ENCODE data around the gene TMEM116.
"Not testable (repeated sequence)": the region's sequence is repeated elsewhere in the genome, so short reads cannot be mapped to it uniquely, and the experiment has no call there.

TMEM116 gene

GRCh38 chr12:111976291-111976690 lies 36.7 kb downstream of the TMEM116 start:
- DNase-seq (ENCODE audit: low read depth) = no peak

GRCh38 chr12:111975161-111975931 lies 37.6 kb downstream of the TMEM116 start:
- DNase-seq (ENCODE audit: low read depth) = no peak

- DNase-seq (ENCODE audit: low read depth) = no peak
These were observed 41.2 kb downstream of the TMEM116 start for GRCh38 chr12:111971800-111972199.

GRCh38 chr12:111964935-111965334 lies 48.0 kb downstream of the TMEM116 start:
- no peak for DNase-seq (ENCODE audit: low read depth)

DNA sequence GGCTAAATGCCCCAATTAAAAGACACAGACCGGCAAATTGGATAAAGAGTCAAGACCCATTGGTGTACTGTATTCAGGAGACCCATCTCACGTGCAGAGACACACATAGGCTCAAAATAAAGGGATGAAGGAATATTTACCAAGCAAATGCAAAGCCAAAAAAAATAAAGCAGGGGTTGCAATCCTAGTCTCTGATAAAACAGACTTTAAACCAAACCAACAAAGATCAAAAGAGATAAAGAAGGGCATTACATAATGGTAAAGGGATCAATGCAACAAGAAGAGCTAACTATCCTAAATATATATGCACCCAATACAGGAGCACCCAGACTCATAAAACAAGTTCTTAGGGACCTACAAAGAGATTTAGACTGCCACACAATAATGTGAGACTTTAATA lies 53.4 kb downstream of the TMEM116 start:
- DNase-seq (ENCODE audit: low read depth) = not testable (repeated sequence)

DNA sequence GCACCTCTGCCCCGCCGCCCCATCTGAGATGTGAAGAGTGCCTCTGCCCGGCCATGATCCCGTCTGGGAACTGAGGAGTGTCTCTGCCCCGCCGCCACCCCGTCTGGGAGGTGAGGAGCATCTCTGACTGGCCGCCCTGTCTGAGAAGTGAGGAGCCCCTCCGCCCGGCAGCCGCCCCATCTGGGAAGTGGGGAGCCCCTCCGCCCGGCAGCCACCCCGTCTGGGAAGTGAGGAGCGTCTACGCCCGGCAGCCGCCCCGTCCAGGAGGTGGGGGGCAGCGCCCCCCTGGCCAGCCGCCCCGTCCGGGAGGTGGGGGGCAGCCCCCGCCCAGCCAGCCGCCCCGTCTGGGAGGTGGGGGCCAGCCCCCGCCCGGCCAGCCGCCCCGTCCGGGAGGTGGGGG lies 55.7 kb downstream of the TMEM116 start:
- DNase-seq (ENCODE audit: low read depth) = not testable (repeated sequence)

DNA sequence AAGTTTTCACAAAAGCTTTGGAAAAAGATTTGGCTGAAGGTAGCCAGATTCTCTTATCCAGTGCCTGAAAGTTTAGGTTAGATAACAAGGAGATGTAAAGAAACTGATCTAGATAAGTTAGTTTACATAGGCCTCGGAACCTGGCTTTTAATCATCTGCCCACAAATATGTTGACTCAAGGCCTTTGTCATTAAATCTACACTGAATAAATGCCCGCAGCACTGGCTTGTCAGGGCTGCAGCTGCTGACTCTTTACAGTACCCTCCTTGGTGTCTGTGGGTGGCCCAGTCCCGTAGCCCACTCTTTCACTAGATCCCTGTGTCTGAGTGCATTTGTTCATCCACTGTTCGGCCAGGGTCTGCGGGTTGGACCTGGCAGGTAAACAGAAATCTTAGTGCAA lies 58.0 kb downstream of the TMEM116 start:
- DNase-seq (ENCODE audit: low read depth) = no peak

- peak; percentile 13 for DNase-seq (ENCODE audit: low read depth)
These were observed 59.5 kb downstream of the TMEM116 start for GRCh38 chr12:111953455-111953854.

DNA sequence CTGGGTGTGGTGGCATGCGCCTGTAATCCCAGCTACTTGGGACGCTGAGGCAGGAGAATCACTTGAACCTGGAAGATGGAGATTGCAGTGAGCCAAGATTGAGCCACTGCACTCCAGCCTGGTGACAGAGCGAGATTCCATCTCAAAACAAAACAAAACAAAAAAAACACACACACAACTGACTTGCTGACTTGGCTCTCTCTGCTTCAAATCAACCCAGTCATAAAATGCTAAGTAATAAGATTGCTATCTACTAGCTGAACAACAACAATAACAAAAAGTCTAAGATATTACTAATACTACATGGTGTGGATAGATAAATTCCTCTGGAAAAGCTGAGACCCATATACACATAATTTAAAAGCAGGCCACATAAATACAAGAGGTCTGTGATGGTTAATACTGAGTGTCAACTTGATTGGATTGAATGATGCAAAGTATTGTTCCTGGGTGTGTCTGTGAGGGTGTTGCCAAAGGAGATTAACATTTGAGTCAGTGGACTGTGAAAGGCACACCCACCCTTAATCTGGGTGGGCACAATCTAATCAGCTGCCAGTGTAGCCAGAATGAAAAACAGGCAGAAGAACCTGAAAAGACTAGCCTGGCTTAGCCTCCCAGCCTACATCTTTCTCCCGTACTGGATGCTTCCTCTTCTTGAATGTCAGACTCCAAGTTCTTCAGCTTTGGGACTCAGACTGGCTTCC lies 60.7 kb downstream of the TMEM116 start:
- DNase-seq (ENCODE audit: low read depth) = not testable (repeated sequence)

DNA sequence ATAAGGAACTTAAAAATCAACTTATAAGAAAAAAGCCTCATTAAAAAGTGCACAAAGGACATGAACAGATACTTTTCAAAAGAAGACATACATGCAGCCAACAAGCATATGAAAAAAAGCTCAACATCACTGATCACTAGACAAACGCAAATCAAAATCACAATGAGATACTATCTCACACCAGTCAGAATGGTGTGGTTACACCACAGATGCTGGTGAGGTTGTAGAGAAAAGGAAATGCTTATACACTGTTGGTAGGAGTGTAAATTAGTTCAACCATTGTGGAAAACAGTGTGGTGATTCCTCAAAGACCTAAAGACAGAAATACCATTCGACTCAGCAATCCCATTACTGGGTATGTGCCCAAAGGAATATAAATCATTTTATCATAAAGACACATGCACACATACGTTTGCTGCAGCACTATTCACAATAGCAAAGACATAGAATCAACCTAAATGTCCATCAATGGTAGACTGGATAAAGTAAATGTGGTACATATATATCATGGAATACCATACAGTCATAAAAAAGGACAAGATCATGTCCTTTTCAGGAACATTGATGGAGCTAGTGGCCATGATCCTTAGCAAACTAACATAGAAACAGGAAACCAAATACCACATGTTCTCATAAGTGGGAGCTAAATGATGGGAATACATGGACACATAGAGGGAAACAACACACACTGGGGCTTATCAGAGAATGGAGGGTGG lies 61.8 kb downstream of the TMEM116 start:
- DNase-seq (ENCODE audit: low read depth) = not testable (repeated sequence)

DNA sequence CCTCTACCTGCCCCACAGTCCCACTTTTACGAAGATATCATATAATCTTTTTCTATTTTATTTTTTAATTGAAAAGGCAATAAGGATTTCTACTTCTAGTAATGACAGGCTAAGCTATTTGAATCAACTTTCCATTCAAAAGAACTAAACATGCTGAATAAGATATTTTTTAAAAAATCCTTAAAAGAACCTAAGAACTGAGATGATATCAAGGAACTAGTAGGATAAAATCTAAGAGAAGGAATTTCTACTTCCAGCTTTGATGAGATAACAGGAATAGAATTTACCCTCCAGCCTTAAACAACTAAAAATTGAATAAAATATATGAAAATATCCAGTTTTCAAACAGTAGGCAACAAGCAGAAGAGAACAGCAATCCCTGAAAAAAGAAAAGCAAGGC lies 69.0 kb downstream of the TMEM116 start:
- DNase-seq (ENCODE audit: low read depth) = no peak

GRCh38 chr12:111942557-111942956 lies 70.4 kb downstream of the TMEM116 start:
- DNase-seq (ENCODE audit: low read depth) = peak; percentile 87

- DNase-seq (ENCODE audit: low read depth) = no peak
These were observed 75.5 kb downstream of the TMEM116 start for GRCh38 chr12:111937429-111937828.

- no peak for DNase-seq (ENCODE audit: low read depth)
These were observed 76.1 kb downstream of the TMEM116 start for GRCh38 chr12:111936869-111937268.

DNA sequence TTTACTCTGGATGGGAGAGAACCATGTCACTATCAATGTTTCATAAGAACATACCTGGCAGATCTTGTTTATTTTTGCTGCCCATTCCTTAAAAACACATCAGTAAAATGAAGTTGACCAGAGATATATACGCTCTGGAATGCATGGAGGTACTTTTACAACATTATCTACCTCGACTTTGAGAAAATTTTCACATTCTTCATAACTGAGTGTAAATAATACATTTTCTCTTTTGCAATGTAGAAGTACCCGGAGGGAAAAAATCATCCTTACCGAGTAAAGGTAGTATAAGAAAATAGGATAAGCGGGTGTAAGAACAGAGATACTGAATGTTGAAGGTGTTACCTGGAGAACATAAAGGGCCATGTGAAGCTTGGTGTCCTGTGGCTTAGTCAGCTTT lies 80.7 kb downstream of the TMEM116 start:
- DNase-seq (ENCODE audit: low read depth) = no peak

DNA sequence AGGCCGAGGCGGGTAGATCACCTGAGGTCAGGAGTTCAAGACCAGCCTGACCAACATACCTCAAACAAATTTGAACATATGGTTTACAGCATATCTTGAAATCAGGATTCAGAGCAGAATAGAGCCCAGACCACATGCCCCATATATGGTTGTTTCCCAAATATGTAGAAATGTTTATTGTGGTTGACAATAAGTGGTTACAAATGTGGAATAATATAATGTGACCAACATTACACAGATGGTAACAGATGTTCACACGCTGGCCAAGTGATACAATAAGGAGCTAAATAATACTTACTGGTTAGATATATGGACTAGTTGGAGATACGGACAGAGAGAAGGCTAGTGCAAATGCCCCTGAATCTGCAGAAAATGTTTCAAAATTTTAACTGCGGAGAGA lies 85.6 kb downstream of the TMEM116 start:
- DNase-seq (ENCODE audit: low read depth) = peak; percentile 6

- DNase-seq (ENCODE audit: low read depth) = no peak
These were observed 86.3 kb downstream of the TMEM116 start for GRCh38 chr12:111926631-111927030.

- no peak for DNase-seq (ENCODE audit: low read depth)
These were observed 87.8 kb downstream of the TMEM116 start for GRCh38 chr12:111925171-111925570.

- DNase-seq (ENCODE audit: low read depth) = no peak
These were observed 105.2 kb downstream of the TMEM116 start for GRCh38 chr12:111907740-111908139.

DNA sequence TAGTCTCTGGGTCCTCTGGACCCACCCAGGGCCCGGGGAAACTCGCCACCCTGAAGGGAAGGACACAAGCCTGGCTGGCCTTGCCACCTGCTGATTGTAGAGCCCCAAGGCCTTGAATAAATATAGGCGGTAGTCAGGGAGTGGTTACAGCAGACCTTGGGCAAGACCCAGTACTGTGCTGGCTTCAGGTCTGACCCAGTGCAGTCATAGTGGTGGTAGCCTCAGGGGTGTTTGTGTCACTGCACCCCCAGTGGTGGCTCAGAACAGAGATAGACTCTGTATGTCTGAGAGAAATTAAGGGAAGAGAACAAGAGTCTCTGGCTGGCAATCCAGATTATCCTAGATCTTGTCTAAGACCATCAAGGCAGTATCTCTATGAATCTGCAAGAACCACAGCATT lies 107.5 kb downstream of the TMEM116 start:
- DNase-seq (ENCODE audit: low read depth) = no peak

DNA sequence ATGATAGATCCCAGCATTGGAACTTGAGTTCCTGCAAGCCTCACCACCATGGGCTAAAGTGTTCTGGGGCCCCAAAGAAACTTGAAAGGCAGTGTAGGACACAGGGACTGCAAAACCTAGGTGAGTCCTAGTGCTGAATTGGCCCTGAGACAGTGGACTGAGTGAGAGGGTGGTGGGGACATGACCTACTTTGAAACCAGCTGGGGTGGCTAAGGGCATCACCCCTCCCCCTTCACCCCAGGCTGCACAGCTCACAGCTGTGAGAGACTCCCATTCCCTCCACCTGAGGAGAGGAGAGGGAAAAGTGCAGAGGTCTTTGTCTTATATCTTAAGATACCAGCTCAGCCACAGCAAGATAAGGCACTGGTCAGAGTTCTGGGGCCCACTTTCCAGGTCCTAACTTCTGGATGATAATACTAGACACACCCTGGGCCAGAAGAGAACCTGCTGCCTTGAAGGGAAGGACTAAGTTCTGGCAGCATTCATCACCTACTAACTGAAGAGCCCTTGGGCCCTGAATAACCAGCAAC lies 108.5 kb downstream of the TMEM116 start:
- no peak for DNase-seq (ENCODE audit: low read depth)

DNA sequence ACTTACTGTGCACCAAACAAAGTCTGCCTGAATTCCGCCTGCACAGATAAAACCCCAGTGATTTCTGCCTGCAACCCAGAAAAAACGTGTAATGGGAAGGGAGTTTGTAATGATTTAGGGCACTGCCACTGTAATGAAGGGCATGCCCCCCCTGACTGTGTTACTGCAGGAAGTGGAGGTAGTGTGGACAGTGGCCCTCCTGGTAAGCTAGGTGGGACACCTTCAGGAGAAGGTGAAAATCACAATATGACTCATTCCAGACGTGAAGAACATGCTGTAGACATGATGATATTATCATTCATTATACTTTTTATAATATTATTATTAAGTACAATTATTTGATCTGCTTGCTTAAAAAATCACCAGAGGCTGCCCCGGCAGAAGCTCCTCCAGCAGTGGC lies 111.8 kb downstream of the TMEM116 start:
- no peak for DNase-seq (ENCODE audit: low read depth)

DNA sequence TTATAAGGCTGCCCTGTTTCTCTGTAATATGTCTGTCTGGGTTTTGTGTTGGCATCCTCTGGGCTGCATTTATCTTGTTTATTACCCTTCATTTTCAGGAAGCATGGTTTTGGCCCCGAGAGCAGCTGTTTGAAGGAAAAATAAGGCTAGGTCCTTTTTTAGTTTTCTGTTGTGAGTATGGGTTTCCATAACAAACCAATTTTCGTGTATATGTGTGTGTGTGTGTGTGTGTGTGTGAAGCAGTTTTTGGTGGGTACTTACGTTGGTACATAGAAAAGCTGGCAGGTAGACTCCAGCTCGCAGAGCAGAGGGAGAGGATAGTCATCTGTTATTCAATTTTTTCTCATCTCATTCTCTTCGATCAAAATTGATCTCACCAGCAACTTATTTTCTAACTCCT lies 118.4 kb downstream of the TMEM116 start:
- no peak for DNase-seq (ENCODE audit: low read depth)

Data from fibroblast of gingiva (primary cell).